ENCODE data around the gene ARHGEF6.

GRCh38 chrX:136736690-136737089 lies 44.0 kb downstream of the ARHGEF6 start:
- TF ChIP-seq CTCF (IDR thresholded peaks at IDR 0.05) (no peak), POLR2A (IDR thresholded peaks at IDR 0.05) (no peak)

Data from prostate gland (tissue), 2 donors.